Stimulated activated CD8-positive, alpha-beta memory T cell treated with anti-CD3 and anti-CD28 coated beads, Interleukin-2, amount 100 ng/mL, for 1 hour (primary cell): ENCODE results near the gene FGL2.
"Not testable (repeated sequence)": the region's sequence is repeated elsewhere in the genome, so short reads cannot be mapped to it uniquely, and the experiment has no call there.

ENCODE experiments used
- DNase-seq, 2 donors: peaks; one replicate each; pipeline ENCODE4 v3.0.0-alpha.2; 2020; ENCODE audit warnings: low read depth in 2 of 2

The FGL2 gene

DNA sequence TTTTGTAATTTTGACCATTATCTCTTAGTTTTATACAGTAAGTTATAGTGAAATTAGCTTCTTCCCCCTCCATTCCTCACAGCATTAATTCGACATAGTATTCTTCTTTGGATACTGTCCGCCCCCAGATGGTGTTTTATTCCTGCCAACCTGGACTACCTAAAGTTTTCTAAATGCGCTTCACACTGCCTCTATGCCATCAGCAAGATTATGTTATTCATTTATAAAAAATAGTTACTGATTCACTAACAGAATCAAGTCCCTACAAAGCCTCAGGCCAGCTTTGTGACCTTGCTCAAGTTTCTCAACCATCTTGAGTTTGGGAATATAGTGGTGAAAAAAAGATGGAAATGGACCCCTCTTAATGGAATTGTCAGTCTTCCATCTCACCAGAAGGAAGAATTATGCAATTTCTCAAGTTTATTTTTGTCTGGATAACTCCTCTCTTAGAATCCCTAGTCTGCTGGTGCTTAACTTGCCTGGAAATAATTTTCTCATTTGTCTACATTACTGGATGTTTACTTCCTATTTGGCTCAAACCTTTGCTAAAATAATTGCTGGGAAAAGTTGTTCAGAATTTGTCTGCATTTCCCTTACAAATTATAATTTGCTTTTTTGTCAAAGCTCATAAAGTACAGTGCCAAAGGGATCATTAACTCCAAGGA lies 16.7 kb upstream of the FGL2 start:
- no peak for DNase-seq

DNA sequence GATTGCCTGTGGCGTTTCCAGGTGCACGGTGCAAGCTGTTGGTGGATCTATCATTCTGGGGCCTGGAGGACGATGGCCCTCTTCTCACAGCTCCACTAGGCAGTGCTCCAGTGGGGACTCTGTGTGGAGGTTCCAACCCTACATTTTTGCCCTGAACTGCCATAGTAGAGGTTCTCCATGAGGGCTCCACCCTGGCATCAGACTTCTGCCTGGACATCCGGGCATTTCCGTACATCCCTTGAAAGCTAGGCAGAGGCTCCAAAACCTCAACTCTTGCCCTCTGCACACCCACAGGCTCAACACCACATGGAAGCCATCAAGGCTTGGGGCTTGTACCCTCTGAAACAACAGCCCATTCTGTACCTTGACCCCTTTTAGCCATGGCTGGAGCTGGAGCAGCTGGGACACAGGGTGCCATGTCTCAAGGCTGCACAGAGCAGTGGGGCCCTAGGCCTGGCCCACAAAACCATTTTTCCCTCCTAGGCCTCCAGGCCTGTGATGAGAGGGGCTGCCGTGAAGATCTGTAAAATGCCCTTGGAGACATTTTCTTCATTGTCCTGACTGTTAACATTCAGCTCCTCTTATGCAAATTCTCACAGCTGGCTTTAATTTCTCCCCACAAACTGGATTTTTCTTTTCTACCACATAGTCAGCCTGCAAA lies 10.0 kb upstream of the FGL2 start:
- no peak for DNase-seq

DNA sequence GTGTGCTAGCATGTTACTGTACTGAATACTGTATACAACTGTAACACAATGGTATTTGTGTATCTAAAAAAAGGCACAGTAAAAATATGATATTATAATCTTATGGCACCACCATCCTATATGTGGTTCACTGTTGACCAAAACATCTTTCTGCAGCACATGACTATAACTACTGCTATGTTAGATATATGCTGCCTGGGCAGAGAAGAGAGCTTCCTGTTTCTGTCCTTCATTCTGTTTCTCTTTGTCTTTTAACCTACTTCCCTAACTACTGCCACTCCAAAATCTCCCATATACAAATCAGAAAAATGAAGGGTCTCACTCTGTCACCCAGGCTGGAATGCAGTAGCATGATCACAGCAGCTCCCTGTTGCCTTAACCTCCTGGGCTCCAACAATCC lies 8.8 kb upstream of the FGL2 start:
- DNase-seq, result no peak

DNA sequence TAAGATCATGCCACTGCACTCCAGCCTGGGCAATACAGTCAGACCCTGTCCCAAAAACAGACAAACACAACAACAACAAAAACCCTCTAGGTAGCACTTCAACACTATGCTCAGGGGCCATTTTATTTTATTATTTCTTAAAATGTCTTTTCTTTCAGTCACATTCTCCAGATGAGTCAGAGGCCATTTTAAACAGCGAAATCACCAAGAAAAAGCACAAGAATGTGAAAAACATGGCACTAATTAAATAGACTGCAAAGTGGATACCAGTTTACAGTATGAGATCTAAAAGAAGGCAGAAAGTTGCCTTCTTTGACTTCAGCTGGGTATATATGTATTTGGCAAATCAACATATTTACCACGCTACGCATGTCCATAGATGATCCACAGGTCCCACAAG lies 6.1 kb upstream of the FGL2 start:
- no peak for DNase-seq

DNA sequence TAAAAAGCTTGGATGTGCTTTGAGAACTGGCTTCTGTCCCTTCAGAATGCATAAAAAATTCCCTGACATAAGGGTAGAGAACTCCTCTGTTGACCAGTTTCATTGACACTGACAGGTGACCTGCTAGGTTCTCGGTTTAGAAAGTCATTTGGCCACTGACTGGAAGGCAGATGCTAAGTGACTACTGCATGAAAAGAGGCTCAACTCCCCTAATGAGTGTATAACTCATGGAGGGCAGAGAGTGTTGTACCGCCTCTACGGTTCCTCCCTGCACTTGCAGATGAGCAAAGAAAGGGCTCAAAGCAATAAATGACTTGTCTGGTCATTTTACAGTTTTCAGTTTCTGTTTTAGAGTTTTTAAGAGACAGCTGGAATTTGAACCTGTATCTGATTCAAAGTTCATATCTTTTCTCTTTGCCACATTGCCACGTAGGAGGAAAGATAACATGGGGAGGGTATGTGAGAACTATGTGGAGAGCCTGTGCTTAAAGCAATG lies 2.9 kb upstream of the FGL2 start:
- no peak for DNase-seq

GRCh38 chr7:77200542-77200941 lies 923 bp upstream of the FGL2 start:
- DNase-seq, result no peak

- DNase-seq, result no peak
Measured at GRCh38 chr7:77197141-77197540, 2.5 kb downstream of the FGL2 start.

DNA sequence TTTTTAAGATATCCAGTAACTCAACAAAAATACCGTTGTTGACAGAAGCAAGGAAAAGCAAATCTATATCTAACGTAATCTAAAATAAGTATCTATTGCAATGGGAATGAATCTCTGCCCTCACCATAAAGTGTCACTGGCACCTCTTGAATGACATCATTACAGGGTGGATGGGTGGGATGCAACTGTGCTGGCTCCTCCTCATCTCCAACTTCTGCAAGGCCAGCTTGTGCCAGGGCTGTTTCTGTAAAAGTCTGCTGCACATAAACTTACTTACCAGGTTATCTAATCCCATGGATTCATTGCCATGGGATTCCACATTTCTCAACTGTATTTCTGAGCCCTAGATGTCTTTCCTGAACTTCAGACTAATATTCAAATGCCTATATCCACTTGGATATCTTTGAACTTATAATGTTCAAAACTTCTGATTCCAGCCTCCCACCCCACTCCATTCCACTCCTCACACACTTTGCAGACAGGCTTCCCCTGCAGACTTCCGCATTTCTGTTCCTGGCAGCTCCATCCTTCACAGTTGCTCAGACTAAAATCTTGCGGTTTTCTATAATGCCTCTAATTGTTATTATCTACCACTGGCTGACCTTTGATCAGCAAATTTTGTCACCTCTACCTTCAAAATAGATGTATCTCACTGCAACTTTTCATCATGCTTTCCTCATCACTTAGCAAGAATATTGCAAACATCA lies 10.7 kb downstream of the FGL2 start:
- no peak for DNase-seq

DNA sequence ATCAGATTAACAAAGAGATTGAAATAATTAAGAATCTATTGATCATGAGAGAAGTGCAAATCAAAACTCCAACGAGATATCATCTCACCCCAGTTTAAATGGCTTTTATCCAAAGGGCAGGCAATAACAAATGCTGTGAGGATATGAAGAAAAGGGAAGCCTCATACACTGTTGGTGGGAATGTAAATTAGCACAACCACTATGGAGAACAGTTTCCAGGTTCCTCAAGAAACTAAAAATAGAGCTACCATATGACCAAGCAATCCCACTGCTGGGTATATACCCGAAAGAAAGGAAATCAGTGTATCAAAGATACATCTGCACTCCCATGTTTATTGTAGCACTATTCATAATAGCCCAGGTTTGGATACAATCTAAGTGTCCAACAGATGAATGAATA lies 13.8 kb downstream of the FGL2 start:
- no peak for DNase-seq

DNA sequence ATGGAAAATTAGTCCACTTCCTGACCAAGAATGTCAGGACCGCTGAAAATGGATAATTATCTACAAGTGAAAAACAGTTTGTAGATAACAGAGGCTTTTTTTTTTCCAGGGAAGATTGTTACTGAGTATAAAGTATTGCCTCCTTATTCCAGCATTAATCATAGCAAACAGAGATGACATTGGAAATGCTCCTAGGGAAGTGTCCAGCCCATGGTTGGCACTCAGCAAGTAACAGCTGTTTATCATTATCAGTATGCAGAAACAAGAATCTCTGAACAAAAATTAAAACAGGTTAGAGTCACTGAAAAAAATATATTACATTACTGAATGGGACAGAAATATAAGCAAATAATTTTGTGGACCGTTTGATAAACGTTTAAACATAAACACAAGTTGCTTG lies 14.6 kb downstream of the FGL2 start:
- no peak for DNase-seq

GRCh38 chr7:77184463-77184862 lies 15.2 kb downstream of the FGL2 start:
- no peak for DNase-seq

DNA sequence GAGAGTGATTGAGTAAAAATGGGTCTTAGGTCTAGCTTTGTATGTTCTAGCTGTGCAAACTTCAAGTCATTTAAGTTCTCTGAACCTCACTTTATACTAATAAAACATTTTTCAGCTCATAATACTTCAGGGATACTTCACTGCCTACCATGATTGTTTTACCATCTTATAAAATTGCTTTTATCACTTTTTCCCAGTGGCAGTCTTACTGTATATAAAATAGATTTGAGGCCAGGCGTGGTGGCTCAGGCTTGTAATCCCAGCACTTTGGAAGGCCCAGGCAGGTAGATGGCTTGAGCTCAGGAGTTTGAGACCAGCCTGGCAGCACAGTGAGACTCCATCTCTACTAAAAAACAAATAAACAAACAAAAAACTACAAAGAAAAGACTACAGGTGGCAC lies 17.4 kb downstream of the FGL2 start:
- DNase-seq, result no peak

GRCh38 chr7:77181734-77182133 lies 17.9 kb downstream of the FGL2 start:
- DNase-seq, result no peak

DNA sequence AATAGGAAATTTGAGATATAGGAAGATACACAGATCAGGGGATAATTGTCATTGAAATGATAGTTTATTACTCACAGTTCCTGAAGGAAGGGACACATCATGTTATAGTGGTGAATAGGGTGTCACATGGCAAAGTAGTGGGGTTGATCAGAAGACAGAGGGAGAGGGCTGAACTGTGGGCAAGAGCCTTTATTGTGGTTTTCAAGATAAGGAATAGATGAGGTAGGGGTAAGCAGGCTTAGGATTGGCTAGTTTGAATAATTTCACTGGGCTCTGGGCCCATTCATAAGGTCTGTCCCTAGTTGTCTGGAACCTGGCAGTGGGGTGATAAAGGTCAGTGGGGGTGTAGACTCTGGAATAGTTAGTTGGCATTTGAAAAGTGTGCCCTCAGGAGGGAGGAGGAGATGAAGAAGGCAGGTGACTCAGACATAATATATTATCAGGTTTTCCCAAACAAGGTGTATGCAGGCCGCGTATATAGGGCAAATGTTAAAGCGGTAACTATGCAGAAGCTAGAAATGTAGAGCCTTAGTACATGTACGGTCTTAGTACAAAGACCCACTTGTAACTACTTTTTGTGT lies 18.5 kb downstream of the FGL2 start:
- DNase-seq, result no peak

DNA sequence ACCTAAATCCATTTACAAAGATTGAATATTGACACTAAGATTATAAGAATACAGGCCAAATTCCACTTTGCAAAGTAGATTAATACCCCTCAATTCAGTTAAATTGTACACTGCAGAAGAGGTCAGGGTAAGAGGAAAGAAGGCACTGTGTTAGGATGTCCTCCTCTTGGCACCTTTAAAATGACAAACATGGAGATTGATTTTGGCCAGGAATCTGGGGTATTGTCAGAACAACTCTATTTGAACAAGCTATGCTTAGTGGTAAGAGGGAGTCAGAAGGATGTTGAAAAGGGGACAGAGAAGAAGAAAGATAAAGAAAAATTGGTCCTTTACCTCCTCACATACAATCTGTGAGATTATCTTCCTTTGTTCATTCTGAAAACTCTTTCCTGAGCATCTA lies 21.6 kb downstream of the FGL2 start:
- not testable (repeated sequence) for DNase-seq

- DNase-seq, result not testable (repeated sequence)
Measured at GRCh38 chr7:77177321-77177904, 22.2 kb downstream of the FGL2 start.

- not testable (repeated sequence) for DNase-seq
Measured at GRCh38 chr7:77175274-77175800, 24.3 kb downstream of the FGL2 start.

DNA sequence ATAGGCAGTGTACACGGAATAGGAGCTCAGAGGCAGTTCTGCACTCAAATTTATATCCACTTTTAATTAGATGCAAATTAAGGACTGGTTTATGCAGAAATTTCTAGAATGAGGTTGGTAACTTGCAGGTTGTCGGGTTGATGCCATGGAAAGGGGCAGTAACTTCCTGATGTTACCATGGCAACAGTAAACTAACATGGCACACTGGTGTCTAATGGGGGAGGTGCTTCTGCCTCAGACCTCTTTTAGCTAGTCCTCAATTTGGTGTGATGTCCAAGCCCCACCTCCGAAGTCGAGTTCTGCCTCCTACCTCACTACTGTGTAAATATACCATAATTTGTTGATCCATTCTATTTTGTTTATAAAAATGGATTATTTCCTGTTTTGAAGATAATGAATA lies 25.2 kb downstream of the FGL2 start:
- not testable (repeated sequence) for DNase-seq

GRCh38 chr7:77172437-77173172 lies 27.0 kb downstream of the FGL2 start:
- DNase-seq, result not testable (repeated sequence)

GRCh38 chr7:77171073-77171472 lies 28.5 kb downstream of the FGL2 start:
- DNase-seq, result not testable (repeated sequence)

GRCh38 chr7:77157446-77157845 lies 42.2 kb downstream of the FGL2 start:
- DNase-seq, result no peak
